ENCODE data around the gene SYT2. TPM values are rescaled to one million over a fixed set of nuclear protein-coding genes. Genes with fewer than 3 reads are reported as not detected.
"Not testable (repeated sequence)": the region's sequence is repeated elsewhere in the genome, so short reads cannot be mapped to it uniquely, and the experiment has no call there.

Gene SYT2
- total RNA-seq, 4 donors from 2014 or later = 0.28 TPM; not detected in 3

GRCh38 chr1:202616355-202616915 lies 93.8 kb downstream of the SYT2 start:
- no peak for DNase-seq
- Histone ChIP-seq H3K4me3 (no peak overlapping the region), H3K36me3 (no peaks in the 10 kb centered on the region), H3K27ac (peak overlapping the region in 1 of 4 donors; percentile 49), H3K9me3 (no peaks in the 10 kb centered on the region), H3K27me3 (no peaks in the 10 kb centered on the region), H3K4me1 (peaks cover 0 to 24% (median 16%) of the 10 kb centered on the region in 4 donors)
- TF ChIP-seq CTCF (IDR thresholded peaks at IDR 0.05) = no peak
- no peak for TF ChIP-seq POLR2A (IDR thresholded peaks at IDR 0.05)

GRCh38 chr1:202615501-202616354 lies 94.5 kb downstream of the SYT2 start:
- Histone ChIP-seq H3K9me3 (no peaks in the 10 kb centered on the region), H3K4me1 (peaks cover 0 to 24% (median 16%) of the 10 kb centered on the region in 4 donors), H3K36me3 (no peaks in the 10 kb centered on the region), H3K27ac (peak overlapping the region in 2 of 4 donors; percentile 35 to 49), H3K4me3 (no peak overlapping the region), H3K27me3 (no peaks in the 10 kb centered on the region)
- peak; percentile 43 to 61 (median 53) for DNase-seq
- TF ChIP-seq POLR2A (IDR thresholded peaks at IDR 0.05) (no peak), CTCF (IDR thresholded peaks at IDR 0.05) (no peak)

GRCh38 chr1:202615208-202615500 lies 95.1 kb downstream of the SYT2 start:
- H3K4me3 ChIP-seq, H3K27me3 ChIP-seq, DNase-seq, H3K36me3 ChIP-seq, H3K9me3 ChIP-seq: not testable (repeated sequence)
- H3K27ac ChIP-seq = peak overlapping the region in 3 of 4 donors; percentile 19 to 49 (median 35)
- H3K4me1 ChIP-seq = peaks cover 0 to 24% (median 16%) of the 10 kb centered on the region in 4 donors

GRCh38 chr1:202614363-202615207 lies 95.7 kb downstream of the SYT2 start:
- peak in 1 of 3 donors; percentile 28 for DNase-seq
- H3K27ac ChIP-seq = peak overlapping the region in 2 of 4 donors; percentile 19 to 49

GRCh38 chr1:202613571-202613970 lies 96.7 kb downstream of the SYT2 start:
- peaks cover 0 to 24% (median 16%) of the 10 kb centered on the region in 4 donors for H3K4me1 ChIP-seq
- H3K27me3 ChIP-seq = no peaks in the 10 kb centered on the region
- peak in 1 of 3 donors; percentile 7 for DNase-seq
- H3K4me3 ChIP-seq = no peak overlapping the region
- no peak overlapping the region for H3K27ac ChIP-seq
- H3K36me3 ChIP-seq = no peaks in the 10 kb centered on the region
- TF ChIP-seq CTCF (IDR thresholded peaks at IDR 0.05) (no peak), POLR2A (IDR thresholded peaks at IDR 0.05) (no peak)
- H3K9me3 ChIP-seq = no peaks in the 10 kb centered on the region

More at GRCh38 chr1:202614363-202615207, 95.7 kb downstream of the SYT2 start:
- TF ChIP-seq CTCF (IDR thresholded peaks at IDR 0.05) = peak in 3 of 6 experiments; percentile 6 to 21 (median 8)
- not testable (repeated sequence) for H3K27me3 ChIP-seq, H3K36me3 ChIP-seq, H3K9me3 ChIP-seq, H3K4me3 ChIP-seq
- peaks cover 0 to 24% (median 16%) of the 10 kb centered on the region in 4 donors for H3K4me1 ChIP-seq

GRCh38 chr1:202612036-202612435 lies 98.2 kb downstream of the SYT2 start:
- DNase-seq, H3K4me3 ChIP-seq, H3K27ac ChIP-seq, H3K36me3 ChIP-seq, H3K9me3 ChIP-seq, H3K27me3 ChIP-seq: not testable (repeated sequence)
- H3K4me1 ChIP-seq = peaks cover 0 to 24% (median 16%) of the 10 kb centered on the region in 4 donors

Data from Peyer's patch (tissue), 4 donors.